SK-N-SH (cell line): Measurements from ENCODE around the gene UBE2E2.

Experiments used
- MXI1 ChIP-seq: IDR thresholded peaks from 2 replicates; pipeline ENCODE4 v1.6.1; 2012; ENCODE audit warnings: mild to moderate bottlenecking, low read depth, low read length, improper control_type of control experiment
- SMC3 ChIP-seq: IDR thresholded peaks from 2 replicates; pipeline ENCODE4 v1.6.1; 2012; ENCODE audit warnings: low read depth, low read length, improper control_type of control experiment
- TCF12 ChIP-seq: IDR thresholded peaks from 2 replicates; pipeline ENCODE4 v1.4.0; 2012
- TEAD4 ChIP-seq: IDR thresholded peaks from 2 replicates; pipeline ENCODE4 v1.4.0; 2012; ENCODE audit warnings: mild to moderate bottlenecking, borderline replicate concordance; ENCODE audit not compliant: insufficient read depth
- TF ChIP-seq, protein P1 (sequence below): IDR thresholded peaks from 2 replicates; pipeline ENCODE4 v1.4.0; 2012; ENCODE audit warnings: low read depth
- TF ChIP-seq, protein P2 (sequence below): fragments of 200-600 bp; sonication (generic); IDR thresholded peaks from 2 replicates; pipeline ENCODE4 v1.6.1; 2017; ENCODE audit warnings: antibody characterized with exemption, mild to moderate bottlenecking, moderate library complexity
- TF ChIP-seq, protein P3 (sequence below): fragments of 150-350 bp; IDR thresholded peaks from 2 replicates; pipeline ENCODE4 v1.6.1; 2017; ENCODE audit warnings: antibody characterized with exemption, low read length, low read depth, borderline replicate concordance

DNA sequence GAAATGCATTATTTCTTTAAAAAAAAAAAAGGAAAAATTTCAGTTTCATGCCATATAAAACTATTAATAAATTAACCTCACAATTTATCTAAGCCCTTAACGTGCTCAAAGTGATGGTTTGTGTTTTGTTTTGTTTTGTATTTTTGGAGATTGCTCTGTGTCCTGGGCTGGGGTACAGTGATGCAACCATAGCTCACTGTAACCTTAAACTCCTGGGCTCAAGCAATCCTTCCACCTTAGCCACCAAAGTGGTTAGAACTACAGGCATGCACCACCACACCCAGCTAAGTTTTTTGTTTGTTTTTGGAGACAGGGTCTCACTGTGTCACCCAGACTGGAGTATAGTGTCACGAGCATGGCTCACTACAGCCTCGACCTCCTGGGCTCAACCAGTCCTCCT lies 180.7 kb downstream of the UBE2E2 start:
- TF ChIP-seq, protein P1, sequence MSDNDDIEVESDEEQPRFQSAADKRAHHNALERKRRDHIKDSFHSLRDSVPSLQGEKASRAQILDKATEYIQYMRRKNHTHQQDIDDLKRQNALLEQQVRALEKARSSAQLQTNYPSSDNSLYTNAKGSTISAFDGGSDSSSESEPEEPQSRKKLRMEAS, result no peak
- TF ChIP-seq, protein P2, sequence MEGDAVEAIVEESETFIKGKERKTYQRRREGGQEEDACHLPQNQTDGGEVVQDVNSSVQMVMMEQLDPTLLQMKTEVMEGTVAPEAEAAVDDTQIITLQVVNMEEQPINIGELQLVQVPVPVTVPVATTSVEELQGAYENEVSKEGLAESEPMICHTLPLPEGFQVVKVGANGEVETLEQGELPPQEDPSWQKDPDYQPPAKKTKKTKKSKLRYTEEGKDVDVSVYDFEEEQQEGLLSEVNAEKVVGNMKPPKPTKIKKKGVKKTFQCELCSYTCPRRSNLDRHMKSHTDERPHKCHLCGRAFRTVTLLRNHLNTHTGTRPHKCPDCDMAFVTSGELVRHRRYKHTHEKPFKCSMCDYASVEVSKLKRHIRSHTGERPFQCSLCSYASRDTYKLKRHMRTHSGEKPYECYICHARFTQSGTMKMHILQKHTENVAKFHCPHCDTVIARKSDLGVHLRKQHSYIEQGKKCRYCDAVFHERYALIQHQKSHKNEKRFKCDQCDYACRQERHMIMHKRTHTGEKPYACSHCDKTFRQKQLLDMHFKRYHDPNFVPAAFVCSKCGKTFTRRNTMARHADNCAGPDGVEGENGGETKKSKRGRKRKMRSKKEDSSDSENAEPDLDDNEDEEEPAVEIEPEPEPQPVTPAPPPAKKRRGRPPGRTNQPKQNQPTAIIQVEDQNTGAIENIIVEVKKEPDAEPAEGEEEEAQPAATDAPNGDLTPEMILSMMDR, result no peak
- TF ChIP-seq SMC3 (no peak), TEAD4 (no peak), MXI1 (no peak), TCF12 (no peak)
- TF ChIP-seq, protein P3, sequence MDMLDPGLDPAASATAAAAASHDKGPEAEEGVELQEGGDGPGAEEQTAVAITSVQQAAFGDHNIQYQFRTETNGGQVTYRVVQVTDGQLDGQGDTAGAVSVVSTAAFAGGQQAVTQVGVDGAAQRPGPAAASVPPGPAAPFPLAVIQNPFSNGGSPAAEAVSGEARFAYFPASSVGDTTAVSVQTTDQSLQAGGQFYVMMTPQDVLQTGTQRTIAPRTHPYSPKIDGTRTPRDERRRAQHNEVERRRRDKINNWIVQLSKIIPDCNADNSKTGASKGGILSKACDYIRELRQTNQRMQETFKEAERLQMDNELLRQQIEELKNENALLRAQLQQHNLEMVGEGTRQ, result no peak
